Left ventricle myocardium inferior (tissue), 1 donor: ENCODE data around the gene SEMA4G. TPM values are rescaled to one million over a fixed set of nuclear protein-coding genes. Genes with fewer than 3 reads are reported as not detected.

Experiments
- DNase-seq: peaks from one replicate; pipeline ENCODE4 v3.0.0-alpha.2; 2020
- H3K27ac ChIP-seq: fragments of 200-600 bp; replicated peaks from 2 replicates; pipeline ENCODE4 v1.8.0; 2021
- H3K27me3 ChIP-seq: fragments of 200-600 bp; 2 replicates; pipeline ENCODE4 v1.8.0; 2021; ENCODE audit warnings: low read depth
- H3K36me3 ChIP-seq: fragments of 200-600 bp; 2 replicates; pipeline ENCODE4 v1.8.0; 2021
- H3K4me1 ChIP-seq: fragments of 200-600 bp; 2 replicates; pipeline ENCODE4 v1.8.0; 2021
- H3K4me3 ChIP-seq: fragments of 200-600 bp; 2 replicates; pipeline ENCODE4 v1.8.0; 2021; ENCODE audit warnings: mild to moderate bottlenecking, moderate library complexity
- H3K9me3 ChIP-seq: fragments of 200-600 bp; replicated peaks from 2 replicates; pipeline ENCODE4 v1.8.0; 2021
- CTCF ChIP-seq: fragments of 200-600 bp; IDR thresholded peaks from 2 replicates; pipeline ENCODE4 v1.8.0; 2021; ENCODE audit warnings: antibody characterized with exemption, mild to moderate bottlenecking, borderline replicate concordance
- intact Hi-C: fragments of 100-400 bp; cut with micrococcal nuclease; formaldehyde crosslinking; loops from one replicate; pipeline ENCODE4 v1.11.0; 2022
- total RNA-seq: library from RNA; stranded (reverse); fragmentation: NEBNext Ultra II Directional; extraction: Animal tissue kit (Norgen Biotek cat#: 25700); gene quantifications from one replicate; pipeline ENCODE4 v1.2.1, GENCODE V29; 2021
- donor health status: DM: no; HTN: yes; CAD: no; lungs with severe emphysema.

Gene SEMA4G
- total RNA-seq, 1 donor from 2014 or later, result 0.52 TPM

DNA sequence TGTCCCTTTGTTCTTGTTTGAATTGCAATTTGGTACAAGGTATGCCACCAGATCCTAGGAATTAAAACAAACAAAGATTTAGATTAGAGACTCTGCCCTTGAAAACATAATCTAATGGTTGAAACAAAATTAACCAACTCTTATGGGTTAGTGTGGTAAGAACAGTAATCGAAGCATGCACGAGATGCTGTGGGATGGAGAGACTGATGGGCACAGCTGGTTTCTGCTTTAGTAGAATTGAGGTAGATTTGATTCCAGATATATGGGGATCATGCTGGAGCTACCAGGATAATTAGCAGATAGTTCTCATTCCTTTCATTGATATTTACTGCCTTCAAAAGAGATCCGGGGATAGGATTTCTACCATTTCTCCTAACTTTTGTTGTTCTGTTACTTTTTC, 20.4 kb upstream of the SEMA4G start:
- DNase-seq, result no peak
- intact Hi-C loops, result no loop called here
- Histone ChIP-seq H3K27ac (no peak overlapping the region), H3K27me3 (no peaks in the 10 kb centered on the region), H3K36me3 (peaks cover 99% of the 10 kb centered on the region), H3K9me3 (no peaks in the 10 kb centered on the region), H3K4me1 (no peaks in the 10 kb centered on the region), H3K4me3 (no peak overlapping the region)
- TF ChIP-seq CTCF, result no peak

DNA sequence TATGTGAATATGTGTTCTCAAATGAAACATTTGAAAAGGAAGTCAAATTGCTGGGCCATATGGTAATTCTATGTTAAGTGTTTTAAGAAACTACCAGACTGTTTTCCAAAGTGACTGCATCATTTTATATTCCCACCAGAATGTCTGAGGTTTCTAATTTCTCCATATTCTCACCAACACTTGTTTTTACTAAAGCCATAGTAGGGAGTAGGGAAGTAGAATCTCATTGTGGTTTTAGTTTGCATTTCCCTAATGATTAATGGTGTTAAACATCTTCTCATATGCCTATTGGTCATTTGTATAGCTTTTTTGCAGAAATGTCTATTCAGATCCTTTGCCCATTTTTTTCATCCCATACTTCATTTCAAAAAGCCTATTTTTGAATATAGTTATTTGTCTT, 9.1 kb upstream of the SEMA4G start:
- no peak overlapping the region for H3K4me3 ChIP-seq
- H3K27me3 ChIP-seq, result no peaks in the 10 kb centered on the region
- intact Hi-C loops, result no loop called here
- H3K36me3 ChIP-seq, result peaks cover 96% of the 10 kb centered on the region
- DNase-seq, result no peak
- H3K4me1 ChIP-seq, result no peaks in the 10 kb centered on the region
- no peak overlapping the region for H3K27ac ChIP-seq
- TF ChIP-seq CTCF, result no peak
- no peaks in the 10 kb centered on the region for H3K9me3 ChIP-seq

DNA sequence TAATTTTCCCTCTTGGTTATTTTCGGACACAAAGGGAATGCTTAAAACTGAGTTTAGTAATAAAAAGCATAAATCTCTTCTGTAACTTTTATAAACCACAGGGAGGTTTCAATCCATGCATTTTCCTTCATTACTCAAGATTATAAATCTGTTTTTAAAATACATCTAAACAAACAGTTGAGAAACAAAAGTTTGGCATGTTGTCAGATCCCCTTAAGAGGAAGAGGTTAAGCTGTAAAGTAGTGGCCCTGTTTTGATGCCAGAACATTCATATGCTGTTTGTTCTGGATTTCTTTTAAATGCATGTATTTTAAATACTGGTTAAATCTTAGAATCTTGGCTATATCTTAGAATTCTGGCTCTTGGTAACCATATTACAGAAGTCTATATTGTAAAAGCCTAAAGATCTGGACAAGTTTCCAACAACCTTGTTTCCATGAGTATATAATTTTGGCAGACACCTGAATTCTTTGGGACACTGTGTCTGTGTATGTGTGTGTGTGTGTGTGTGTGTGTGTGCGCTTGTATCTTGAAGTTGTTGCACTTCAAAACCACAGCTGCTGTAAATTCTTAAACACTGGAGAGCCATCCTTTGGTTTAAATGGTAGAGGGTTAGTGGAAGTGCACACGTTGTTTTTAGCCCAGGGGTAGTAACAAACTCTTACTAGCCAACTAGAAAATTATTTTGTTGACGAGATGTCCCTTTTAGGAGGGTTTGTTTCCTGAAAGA, 6.8 kb upstream of the SEMA4G start:
- intact Hi-C loops, result no loop called here

DNA sequence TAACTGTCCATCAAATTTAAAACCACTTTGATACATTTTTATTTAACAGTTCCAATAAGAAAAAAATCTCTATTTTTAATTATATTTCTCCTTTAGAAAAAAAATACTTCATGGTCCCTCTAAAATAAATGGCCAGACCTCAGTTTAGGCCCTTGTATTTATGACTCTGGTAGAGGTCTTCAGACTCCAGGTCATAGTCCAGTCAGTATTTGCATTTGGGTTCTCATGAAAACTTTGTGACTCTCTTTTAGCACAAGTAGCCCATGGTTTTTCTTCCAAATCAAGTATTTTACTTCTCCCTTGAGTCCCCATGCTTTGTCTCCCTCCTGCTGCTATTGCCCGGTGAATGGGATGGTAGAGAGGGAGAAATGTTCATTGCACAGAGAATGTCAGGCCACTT, 5.5 kb upstream of the SEMA4G start:
- peaks cover 5% of the 10 kb centered on the region for H3K4me1 ChIP-seq
- peaks cover 71% of the 10 kb centered on the region for H3K36me3 ChIP-seq
- DNase-seq, result no peak
- H3K4me3 ChIP-seq, result no peak overlapping the region
- H3K27ac ChIP-seq, result no peak overlapping the region
- intact Hi-C loops, result no loop called here
- H3K27me3 ChIP-seq, result no peaks in the 10 kb centered on the region
- H3K9me3 ChIP-seq, result no peaks in the 10 kb centered on the region
- no peak for TF ChIP-seq CTCF

More for the DNA sequence above, 6.8 kb upstream of the SEMA4G start:
- no peaks in the 10 kb centered on the region for H3K4me1 ChIP-seq
- H3K27ac ChIP-seq, result no peak overlapping the region
- no peak for DNase-seq
- peaks cover 84% of the 10 kb centered on the region for H3K36me3 ChIP-seq
- no peaks in the 10 kb centered on the region for H3K9me3 ChIP-seq
- H3K27me3 ChIP-seq, result no peaks in the 10 kb centered on the region
- no peak for TF ChIP-seq CTCF
- H3K4me3 ChIP-seq, result no peak overlapping the region

DNA sequence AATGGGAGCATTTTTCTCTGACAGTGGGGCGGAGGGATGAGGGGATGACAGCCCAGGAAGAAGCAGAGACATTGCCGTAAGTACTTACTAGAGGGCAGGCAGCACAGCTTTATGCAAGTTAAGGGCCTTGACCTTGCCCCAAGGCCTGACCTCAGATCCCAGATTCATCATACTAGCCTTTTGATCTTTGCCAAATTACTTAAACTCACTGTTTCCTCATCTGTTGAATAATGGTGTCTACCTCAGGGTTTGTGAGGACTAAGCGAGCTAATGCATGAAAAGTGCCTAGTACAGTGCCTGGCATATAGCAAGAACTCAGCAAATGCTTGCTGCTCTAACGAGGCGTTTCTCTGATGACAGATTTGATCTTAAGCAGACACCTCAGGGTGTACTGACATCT, 3.5 kb upstream of the SEMA4G start:
- TF ChIP-seq CTCF, result no peak
- no peak overlapping the region for H3K4me3 ChIP-seq
- no peaks in the 10 kb centered on the region for H3K27me3 ChIP-seq
- no peaks in the 10 kb centered on the region for H3K9me3 ChIP-seq
- H3K4me1 ChIP-seq, result peaks cover 17% of the 10 kb centered on the region
- peaks cover 51% of the 10 kb centered on the region for H3K36me3 ChIP-seq
- no peak overlapping the region for H3K27ac ChIP-seq
- DNase-seq, result no peak
- intact Hi-C loops, result no loop called here
